Stromal cell of bone marrow (primary cell): Measurements from ENCODE around the gene COL23A1.

ENCODE experiments used
- DNase-seq: peaks from one replicate; pipeline ENCODE4 v3.0.0-alpha.2; 2012; ENCODE audit warnings: low read depth

COL23A1 gene

DNA sequence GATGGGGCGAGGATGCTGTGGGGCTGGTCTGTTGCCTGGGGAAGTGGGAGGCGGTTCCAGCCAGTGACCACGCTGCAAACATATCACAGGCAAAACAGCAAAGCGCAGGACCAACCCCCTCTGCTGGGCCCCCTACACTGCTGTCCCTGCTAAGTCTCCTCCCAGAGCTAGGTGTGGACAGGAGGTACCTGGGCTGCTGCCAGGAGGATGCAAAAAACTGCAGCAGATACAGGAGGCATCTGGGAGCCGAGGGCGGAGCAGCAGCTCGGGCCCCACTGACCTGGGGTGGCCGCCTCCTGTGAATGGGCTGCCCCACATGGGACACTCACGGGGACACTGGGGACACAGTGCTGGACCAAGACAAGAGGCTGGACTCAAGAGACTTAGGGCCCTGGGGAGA is 309.6 kb downstream of the COL23A1 start:
- DNase-seq, result no peak

DNA sequence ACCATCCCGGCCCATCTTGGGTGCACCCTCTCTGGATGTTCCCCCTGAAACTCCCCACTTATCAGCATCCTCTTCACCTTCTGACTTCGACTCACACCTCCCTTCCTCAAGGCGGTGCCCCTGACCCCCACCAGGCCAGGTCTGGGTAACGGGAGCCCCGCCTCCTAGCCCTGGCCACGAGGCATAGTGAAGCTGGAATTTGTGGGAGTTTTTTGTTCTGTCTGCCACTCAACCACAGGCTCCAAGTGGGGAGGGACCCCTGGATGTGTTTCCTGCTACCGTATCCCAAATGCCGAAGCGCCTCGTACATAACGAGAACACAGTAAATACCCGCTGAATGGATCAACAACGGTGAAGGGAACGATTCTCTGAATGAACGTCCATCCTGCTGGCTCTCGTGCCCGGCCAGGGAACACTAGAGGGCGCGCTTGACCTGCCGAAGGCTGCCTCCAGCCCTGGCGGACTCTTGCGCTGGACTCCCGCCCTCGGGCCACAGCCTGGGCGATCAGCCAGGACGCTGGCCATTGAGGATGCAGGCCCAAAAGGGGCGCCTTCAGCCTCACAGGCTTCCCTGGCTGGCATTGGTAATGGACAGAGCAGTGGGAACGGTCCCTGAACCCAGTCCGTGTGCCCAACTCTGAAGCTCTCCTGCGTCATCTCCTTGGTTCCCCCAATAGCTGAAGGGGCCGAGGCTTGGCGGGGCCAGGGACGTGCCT is 310.3 kb downstream of the COL23A1 start:
- peak; percentile 37 for DNase-seq

DNA sequence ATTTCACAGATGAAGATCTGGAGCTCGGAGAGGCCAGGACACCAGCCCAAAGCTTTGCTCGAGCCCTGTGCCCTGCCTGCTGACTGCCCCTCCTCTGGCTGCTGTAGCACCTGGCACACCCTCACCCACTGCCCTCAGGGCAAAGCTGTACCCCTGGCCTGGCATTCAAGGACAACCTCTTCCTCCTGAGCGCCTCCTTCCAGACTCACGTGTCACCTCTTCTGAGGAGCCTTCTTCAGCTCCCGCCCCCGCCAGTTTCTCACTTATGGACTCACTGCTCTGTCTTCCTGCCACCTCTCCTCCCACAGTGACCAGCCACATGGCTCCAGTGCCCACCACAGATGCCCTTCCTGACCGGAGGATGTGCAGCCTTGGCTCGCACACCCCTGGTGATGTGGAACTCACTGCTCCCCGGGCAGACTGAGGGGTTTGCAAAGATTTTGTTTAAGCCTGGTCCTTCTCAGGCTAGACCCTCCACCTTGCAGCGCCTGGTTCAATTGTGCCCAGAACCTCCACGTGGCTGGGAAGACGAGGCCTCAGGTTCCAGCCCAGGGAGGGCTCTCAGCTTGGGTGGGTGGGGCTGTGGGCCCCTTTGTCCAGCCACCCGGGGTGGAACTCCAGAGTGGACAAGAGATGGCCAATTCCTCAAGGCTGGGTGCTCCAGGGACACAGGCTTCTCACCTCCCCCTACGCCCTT is 311.0 kb downstream of the COL23A1 start:
- DNase-seq, result no peak

DNA sequence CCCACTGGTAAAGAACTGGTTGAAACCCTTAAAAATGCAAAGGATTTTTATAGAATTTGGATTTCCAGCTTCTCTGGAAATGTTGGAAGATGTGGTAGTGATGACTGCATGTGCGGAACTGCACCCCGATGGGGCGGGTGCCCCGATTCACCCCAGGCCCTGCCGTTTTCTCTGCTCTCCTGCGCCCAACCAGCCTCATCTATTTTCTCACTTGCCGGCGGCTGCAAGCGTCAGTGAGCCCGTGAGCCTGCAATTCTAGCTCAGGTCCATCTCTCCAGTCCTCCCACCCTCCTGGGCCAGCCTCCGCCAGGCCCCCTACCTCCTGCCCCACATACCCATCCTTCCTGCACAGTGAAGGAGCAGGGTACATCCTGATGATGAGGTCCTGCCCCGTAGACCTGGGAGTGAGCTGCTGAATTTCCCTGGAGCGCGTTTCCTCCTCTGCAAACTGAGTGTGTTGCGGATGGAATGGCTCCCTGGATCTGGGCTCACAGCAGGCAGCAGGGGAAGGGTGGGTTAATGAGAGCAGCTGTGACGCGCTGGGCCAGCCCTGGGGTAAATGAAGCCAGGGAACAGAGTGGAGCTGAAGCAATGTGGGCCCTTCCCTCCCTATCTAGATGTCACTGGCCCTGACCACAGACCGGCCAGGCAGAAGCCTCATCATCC is 311.7 kb downstream of the COL23A1 start:
- DNase-seq, result no peak

DNA sequence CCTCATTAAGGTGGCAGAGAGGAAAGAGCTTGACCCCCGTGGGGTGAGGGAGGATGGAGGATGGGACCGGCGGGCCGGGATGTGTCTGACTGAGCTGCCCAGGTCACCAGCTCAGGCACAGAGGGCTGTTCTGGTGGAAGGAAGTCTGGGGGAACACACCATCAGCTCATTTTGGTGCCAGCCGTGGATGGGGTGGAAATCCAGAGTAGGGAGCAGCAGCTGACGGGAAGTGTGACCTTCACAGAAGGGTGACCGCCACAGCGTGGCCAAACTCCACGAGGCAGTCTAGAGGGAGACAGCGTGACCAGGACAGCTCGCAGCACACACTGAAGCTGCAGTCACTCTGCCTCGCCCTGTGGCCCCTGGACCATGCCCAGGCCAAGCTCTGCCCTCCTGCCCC is 312.3 kb downstream of the COL23A1 start:
- DNase-seq, result no peak

DNA sequence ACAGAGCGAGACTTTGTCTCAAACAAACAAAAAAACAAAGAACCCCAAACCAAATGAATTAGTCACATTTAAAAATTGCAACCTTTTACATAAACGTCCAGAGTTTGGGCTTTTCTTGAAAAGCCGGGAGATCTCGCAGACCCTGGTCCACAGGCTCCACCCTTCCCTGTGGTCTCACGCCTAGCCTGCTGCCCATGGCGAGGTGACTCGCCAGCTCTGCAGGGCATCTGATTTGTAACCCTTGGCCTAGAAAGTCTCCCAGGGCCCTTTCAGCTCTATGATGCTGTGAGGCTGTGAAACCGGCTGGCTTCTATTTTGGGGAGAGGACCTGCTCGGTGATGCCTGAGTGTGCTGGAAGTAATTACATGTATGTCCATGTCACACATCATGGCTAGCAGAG is 312.8 kb downstream of the COL23A1 start:
- no peak for DNase-seq

DNA sequence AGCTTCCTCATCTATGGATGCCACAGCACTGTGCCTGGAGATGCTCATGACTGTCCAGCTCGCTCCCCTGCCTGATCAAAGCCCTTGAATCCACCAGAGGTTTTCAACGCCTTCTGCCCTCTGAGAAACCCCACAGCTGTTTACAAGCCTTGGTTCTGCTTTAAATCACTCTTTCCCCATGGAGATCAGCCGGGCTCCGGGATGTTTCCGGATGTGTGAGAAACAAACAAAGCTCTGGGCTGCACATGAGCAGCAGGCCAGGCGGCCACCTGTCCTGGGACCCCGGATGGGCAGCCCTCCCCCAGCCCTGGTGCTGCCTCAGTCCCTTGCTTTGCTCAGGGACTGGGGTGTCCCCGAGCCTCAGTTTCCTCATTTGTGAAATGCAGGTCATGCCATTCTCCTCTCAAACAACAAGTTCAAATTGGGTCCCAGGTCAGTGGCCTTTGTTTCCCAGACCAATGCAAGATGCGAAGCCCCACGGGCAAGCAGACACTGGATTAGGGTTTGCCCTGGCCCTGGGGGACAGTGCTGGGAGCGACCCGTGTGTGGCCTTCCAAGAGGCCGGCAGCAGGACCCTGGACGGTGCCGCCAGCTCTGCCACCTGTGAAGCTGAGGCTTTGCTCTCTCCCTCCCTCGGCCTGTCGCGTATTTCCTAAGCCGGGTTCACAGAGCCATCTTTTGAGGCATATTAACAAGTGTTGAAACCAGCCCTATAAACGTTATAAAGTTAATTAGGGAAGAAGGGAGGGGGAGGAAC is 315.2 kb downstream of the COL23A1 start:
- DNase-seq, result no peak

DNA sequence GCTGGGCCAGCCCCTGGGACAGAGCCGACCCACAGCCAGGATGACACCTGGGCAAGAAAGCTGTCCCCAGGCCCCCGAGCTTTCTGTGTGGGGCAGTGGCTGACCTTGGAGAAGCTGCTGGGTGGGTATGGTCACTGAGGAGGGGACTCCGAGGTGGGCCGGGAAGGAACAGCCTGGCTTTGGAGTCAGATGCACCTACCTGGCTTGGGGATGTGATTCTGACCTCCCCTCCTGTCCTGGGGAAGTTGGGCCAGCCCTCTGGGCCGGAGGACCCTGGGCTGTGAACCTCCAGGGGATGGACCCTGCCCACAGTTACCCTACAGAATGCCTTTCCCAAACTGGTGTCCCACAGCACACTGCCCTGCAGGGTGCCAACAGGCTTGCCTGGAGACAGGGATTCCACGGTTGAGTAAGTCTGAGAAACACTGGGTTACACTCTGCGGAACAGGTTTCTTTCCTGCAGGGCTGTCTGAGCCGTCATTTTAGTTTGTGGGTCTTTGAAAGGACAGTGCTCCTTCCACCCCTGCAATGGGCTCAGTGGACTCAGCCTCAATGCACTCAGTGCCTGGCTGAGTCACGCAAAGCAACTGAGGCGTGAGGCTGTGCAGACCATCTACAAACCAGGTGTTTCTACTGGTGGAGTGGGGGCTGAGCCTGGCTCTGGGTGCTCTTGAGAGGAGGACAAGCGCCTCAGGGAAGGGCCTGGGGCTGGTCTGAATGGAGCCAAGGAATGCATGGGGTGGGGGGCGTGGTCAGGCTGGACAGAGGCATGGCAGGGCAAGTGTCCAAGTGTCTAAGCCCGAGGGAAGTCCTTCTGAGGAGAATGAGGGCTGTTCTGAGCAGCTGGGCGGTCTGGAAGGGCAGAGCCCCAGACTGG is 316.3 kb downstream of the COL23A1 start:
- DNase-seq, result no peak

DNA sequence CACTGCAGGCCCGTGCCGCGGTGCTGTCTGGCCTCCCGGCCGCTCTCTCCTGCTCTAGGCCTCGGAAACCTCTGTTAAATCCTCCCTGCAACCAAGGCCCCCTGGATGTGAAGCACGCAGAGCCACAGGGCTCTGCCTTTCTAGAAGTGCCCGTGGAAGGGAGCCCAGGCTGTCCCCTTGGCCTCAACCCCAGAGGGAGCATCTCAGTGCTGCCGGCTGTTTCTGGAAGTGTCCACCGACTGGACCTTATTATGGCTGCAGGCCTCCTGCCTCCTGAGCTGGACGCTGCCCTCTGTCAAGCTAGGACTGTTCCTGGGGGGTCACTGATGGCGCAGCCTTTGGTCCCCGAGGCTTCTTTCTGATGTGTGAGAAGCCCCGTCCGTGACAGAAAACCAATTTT is 317.2 kb downstream of the COL23A1 start:
- DNase-seq, result no peak

DNA sequence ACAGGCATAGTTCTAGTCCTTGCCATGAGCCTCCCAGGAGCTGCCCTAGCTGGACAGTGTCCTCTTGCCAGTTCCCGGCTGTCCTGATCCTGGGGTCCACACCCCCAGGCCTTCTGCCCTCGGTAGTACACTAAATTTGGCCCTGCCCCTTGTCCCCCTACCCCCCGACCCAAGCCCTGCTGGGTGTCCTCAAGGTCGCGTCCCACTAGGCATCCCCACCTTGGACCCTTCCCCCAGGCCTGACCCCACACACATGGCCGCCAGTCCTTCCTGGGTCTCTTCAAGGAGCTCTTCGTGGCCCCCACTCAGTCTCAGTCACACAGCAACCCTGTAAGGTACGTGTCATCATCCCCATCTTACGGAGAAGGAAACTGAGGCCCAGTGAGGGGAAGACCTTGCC is 317.6 kb downstream of the COL23A1 start:
- DNase-seq, result no peak

DNA sequence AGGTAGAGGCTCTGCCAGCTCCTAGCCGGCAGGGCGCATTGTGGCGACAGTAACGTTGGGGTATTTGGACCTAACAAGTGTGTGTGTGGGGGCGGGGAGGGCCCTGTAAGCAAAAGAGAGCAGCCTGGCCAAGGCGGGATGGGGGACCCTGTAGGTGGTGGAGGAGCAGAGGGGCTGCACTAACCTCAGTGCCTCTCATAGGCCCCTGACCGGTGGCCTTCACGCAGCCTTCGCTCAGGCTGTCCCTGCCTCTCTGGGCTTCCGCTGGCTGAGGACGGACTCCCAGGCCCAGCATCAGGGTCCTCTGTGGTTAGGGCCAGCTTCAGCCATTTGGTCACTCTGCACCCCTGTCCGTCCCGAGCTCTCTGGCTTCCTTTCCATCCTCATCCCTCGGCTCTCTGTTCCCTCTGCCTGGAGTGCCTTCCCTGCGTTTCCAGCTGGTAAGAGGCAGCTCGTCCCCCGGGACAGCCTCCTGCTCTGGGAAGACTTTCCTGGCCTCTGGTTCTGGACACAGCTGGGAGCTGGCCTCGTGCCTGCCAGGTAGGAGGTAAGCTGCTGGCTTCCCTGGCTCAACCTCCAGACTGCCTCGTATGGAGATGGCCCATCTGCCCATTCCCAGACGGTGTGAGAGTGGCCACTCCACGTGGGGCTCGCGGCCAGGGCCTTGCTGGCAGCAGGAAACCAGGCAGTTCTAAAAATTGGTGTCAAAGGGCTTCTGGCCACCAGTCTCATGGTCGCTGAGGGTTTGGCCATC is 318.3 kb downstream of the COL23A1 start:
- DNase-seq, result no peak

DNA sequence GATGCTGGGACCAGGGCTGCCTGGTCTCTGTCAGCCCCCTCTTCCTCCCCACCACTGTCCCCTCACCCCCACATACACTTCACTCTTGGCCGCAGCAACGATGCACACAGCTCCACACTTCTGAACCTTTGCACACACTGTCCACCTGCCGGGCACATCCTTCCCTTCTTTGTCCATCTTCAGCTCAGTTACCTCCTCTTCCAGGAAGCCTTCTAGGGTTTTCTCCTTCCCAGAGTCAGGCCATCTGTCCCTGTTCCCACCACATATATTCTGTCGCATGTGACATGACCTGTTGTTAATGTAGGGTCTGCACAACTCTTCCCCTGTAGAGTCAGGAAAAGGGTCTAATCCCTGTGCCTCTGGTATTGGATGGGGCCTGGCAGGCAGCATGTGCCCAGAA is 319.0 kb downstream of the COL23A1 start:
- no peak for DNase-seq

DNA sequence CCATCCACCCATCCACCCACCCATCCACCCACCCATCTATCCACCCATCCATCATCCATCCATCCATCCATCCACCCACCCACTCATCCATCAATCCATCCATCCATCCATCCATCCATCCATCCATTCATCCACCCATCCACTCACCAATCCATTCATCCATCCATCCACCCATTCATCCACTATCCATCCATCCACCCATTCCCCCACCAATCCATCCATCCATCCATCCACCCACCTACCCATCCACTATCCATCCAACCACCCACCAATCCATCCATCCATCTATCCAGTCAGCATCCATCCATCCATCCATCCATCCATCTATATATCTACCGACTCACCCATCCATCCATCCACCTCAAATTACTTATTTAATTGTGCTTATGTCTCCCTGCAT is 320.7 kb downstream of the COL23A1 start:
- no peak for DNase-seq

DNA sequence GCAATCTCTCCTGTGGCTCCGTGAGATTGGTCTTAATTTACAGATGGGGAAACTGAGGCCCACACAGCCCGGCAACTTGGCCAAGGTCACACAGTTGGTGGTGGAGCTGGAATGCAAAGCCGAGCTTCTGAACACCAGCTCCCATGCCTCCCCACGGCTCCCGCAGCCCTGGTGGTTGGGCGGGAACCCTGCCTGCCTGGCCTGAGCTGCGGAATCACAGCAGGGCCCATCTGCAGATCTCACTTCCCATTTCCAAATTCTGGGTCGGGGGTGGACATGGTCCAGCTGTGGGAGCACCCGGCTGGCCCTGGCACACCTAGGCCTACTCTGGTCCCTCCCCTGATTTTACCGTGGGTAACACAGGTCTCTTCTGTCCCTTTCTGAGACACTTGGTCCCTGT is 322.3 kb downstream of the COL23A1 start:
- DNase-seq, result no peak

DNA sequence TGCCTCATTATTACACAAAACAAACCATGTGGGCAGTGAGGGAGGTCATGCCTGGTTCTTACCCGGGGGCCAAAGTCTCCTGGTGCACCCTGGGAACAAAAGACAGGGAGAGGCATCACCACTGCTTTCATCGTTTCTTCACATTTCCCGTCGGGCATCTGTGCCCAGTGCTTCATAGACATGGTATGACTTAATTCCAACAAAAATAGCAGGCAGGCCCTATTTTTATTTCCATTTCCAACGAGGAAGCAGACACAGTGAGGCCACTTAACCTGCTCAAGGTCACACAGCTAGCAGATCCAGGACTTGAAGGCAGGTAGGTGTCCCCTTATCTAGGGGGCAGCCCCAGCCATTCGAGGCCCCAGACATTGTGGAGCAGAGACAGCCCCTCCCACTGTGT is 322.9 kb downstream of the COL23A1 start:
- no peak for DNase-seq

DNA sequence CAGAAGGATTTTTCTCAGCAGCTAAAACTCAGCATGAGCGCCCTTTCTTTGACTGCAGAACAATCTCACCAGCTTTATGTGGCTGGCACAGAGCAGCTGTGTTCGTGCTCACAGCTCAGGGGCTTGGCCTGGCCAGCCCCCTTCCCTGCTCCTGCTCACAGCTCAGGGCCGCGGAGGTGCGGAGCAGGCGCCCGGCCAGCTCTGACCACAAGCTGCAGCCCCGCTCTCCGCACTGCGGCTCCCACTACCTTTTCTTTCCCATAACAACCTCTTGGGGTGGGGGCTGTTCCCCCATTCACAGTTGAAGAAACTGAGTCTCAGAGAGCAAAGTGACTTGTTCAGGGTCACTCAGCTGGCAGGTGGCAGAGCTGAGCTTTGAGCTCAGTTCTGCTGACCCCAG is 323.6 kb downstream of the COL23A1 start:
- DNase-seq, result no peak

DNA sequence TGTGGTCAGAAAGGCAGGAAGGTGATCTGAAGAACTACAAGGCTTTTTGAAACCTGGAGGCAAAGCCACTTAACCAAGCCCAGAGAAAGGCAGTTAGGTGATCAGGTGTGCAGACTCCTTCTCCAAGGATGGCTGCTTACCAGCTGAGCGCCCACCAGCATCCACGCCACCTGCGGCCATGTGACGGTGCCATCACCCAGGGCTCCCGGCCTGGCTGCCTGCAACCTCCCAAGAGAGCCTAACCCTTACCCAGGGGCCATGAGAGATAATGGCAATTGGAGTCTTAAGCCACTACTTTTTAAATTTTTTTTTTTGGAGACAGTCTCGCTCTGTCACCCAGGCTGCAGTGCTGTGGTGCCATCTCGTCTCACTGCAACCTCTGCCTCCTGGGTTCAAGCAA is 324.4 kb downstream of the COL23A1 start:
- DNase-seq, result no peak

DNA sequence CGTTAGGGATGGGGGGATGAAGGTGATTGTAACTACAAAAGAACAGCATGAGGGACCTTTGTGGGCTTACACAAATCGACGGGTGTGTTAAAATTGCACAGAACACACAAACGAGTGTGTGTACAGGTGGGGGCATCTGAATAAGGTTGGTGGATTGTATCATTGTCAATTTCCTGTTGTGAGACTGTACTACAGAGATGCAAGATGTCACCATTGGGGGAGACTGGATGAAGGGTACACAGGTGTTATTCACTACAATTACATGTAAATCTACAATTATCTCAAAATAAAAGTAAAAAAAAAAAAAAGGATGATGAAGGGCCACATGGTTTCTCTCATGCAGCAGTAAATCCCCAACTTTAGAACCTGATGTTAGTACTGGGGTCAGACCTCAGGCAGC is 326.1 kb downstream of the COL23A1 start:
- no peak for DNase-seq

DNA sequence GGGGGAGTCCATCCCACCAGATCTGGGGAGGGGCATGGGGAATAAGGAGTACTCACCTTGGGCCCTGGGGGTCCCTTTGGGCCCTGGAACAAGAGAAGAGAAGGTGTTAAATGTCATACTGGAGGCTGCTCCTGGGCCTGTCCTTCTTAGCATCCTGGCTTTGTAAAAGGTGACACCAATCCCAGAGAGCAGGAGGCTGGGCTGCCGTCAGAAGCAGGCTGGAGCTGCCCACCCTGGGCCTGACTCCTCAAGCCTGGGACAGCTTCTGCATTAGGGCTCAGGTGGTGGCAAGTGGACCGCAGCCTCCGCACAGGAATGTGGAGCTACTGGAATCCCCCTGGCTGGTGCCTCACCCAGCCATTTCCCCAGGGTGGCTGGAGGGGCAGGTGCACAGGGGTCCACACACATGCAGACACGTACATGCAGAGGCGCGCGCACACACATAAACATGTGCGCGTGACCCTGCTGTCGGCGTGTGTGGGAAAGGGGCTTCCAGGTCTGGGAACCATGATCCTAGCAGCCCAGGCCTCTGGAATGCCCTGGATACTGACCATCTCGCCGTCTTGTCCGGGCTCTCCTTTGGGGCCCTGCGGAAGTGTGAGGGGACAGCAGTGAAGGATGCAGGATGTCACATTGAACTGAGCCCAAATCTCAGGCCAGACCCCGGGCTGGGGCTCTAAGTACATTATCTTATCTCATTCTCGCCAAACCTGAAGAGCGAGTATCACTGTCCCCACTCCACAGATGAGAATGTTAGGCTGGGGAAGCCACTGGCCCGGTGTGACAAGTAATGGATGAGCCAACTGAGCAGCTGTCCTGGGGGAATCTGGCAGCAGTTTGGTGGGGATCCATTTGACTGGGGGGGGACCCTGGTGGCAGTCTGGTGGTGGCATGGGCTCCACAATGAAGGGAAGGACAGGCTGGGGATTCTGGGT is 328.3 kb downstream of the COL23A1 start:
- no peak for DNase-seq
